CD4-positive, alpha-beta T cell treated with Interleukin-15 for 4 hours (primary cell): Measurements from ENCODE around the gene RAB6D.
"Not testable (repeated sequence)": the region's sequence is repeated elsewhere in the genome, so short reads cannot be mapped to it uniquely, and the experiment has no call there.

Experiments used
- DNase-seq: peaks from one replicate; pipeline ENCODE4 v3.0.0-alpha.2; 2020; ENCODE audit warnings: low spot score

Gene RAB6D

GRCh38 chr2:131363703-131364186, at the start of gene RAB6D:
Gene RAB6D, minus strand, starts transcription at chr2:131364168. Its CDS starts 448 bp downstream, at chr2:131363720.
- not testable (repeated sequence) for DNase-seq

GRCh38 chr2:131413148-131413747, 49.3 kb upstream of the RAB6D start:
- DNase-seq = peak; percentile 53

GRCh38 chr2:131410173-131410572, 46.2 kb upstream of the RAB6D start:
- no peak for DNase-seq

- DNase-seq = no peak
Observed at GRCh38 chr2:131408778-131409177, 44.8 kb upstream of the RAB6D start.

- DNase-seq = no peak
Observed at GRCh38 chr2:131408207-131408606, 44.2 kb upstream of the RAB6D start.

GRCh38 chr2:131404753-131405152, 40.8 kb upstream of the RAB6D start:
- no peak for DNase-seq

- no peak for DNase-seq
Observed at GRCh38 chr2:131402320-131403039, 38.5 kb upstream of the RAB6D start.

GRCh38 chr2:131400849-131401248, 36.9 kb upstream of the RAB6D start:
- no peak for DNase-seq

- DNase-seq = not testable (repeated sequence)
Observed at GRCh38 chr2:131400441-131400840, 36.5 kb upstream of the RAB6D start.

- DNase-seq = not testable (repeated sequence)
Observed at GRCh38 chr2:131396209-131396608, 32.2 kb upstream of the RAB6D start.

- not testable (repeated sequence) for DNase-seq
Observed at GRCh38 chr2:131395024-131395645, 31.2 kb upstream of the RAB6D start.

GRCh38 chr2:131394147-131394931, 30.4 kb upstream of the RAB6D start:
- DNase-seq = no peak

- DNase-seq = not testable (repeated sequence)
Observed at GRCh38 chr2:131391953-131392352, 28.0 kb upstream of the RAB6D start.

- not testable (repeated sequence) for DNase-seq
Observed at GRCh38 chr2:131391471-131391870, 27.5 kb upstream of the RAB6D start.

- not testable (repeated sequence) for DNase-seq
Observed at GRCh38 chr2:131390495-131391130, 26.6 kb upstream of the RAB6D start.

- DNase-seq = no peak
Observed at GRCh38 chr2:131389657-131390056, 25.7 kb upstream of the RAB6D start.

GRCh38 chr2:131388834-131389233, 24.9 kb upstream of the RAB6D start:
- not testable (repeated sequence) for DNase-seq

- not testable (repeated sequence) for DNase-seq
Observed at GRCh38 chr2:131373111-131373510, 9.1 kb upstream of the RAB6D start.

- DNase-seq = no peak
Observed at GRCh38 chr2:131369954-131370353, 6.0 kb upstream of the RAB6D start.

GRCh38 chr2:131368493-131369066, 4.6 kb upstream of the RAB6D start:
- DNase-seq = not testable (repeated sequence)

- DNase-seq = no peak
Observed at GRCh38 chr2:131367352-131367751, 3.4 kb upstream of the RAB6D start.
